Measurements from ENCODE around the gene CSMD2. TPM values are rescaled to one million over a fixed set of nuclear protein-coding genes. Genes with fewer than 3 reads are reported as not detected.
"Not testable (repeated sequence)": the region's sequence is repeated elsewhere in the genome, so short reads cannot be mapped to it uniquely, and the experiment has no call there.

CSMD2 gene
- total and polyA plus RNA-seq, 2 of the 8 experiments (the other 6 are each of a cell fraction or from before 2014, with no cell fraction given): 7.0 to 14.7 TPM

DNA sequence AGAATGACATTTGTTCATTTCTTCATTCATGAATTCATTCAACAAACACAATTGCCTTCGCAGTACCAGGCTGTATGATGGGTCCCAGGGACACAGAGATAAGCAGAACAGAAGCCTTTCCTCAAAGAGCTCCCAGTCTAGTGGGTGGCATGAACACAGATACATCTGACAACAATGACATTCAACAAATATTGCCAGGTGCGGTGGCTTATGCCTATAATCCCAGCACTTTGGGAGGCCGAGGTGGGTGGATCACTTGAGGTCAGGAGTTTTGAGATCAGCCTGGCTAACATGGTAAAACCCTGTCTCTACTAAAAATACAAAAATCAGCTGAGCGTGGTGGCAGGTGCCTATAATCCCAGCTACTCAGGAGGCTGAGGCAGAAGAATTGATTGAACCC lies 18.4 kb upstream of the CSMD2 start:
- H3K56ac ChIP-seq (replicated peaks; ENCODE audit: insufficient read length, low read depth, low read length): not testable (repeated sequence)

More for the DNA sequence above, 18.4 kb upstream of the CSMD2 start:
- H3K4ac ChIP-seq (replicated peaks; ENCODE audit: insufficient read length, low read depth, low read length); H2AK5ac ChIP-seq (ENCODE audit: low read depth, low read length); DNase-seq (ENCODE audit: low read depth in 1 of 2, low spot score in 2 of 2); H3K23me2 ChIP-seq (ENCODE audit: low read depth, low read length); H3K4me2 ChIP-seq (ENCODE audit: insufficient read depth in 1 of 2, low read depth in 2 of 2, low read length in 2 of 2); H3K23ac ChIP-seq (ENCODE audit: insufficient read length); H4K5ac ChIP-seq (ENCODE audit: insufficient read length, low read depth, low read length); H4K91ac ChIP-seq (replicated peaks; ENCODE audit: insufficient read length, low read length); H3K9me3 ChIP-seq (ENCODE audit: insufficient read depth in 2 of 2, low read depth in 1 of 2, low read length in 1 of 2); H3K18ac ChIP-seq (ENCODE audit: extremely low read depth, low read length); H2BK5ac ChIP-seq (ENCODE audit: low read depth, low read length); H3K27me3 ChIP-seq (replicated peaks in 1 of 4; ENCODE audit: control insufficient read depth in 3 of 4, extremely low read depth in 1 of 4, insufficient read depth in 3 of 4, low read length in 3 of 4); H2BK120ac ChIP-seq (replicated peaks; ENCODE audit: low read depth, low read length); H2BK12ac ChIP-seq (ENCODE audit: low read depth, low read length); H3K4me3 ChIP-seq (ENCODE audit: extremely low read depth in 1 of 4, insufficient read depth in 2 of 4, low read depth in 3 of 4, low read length in 4 of 4); H2BK20ac ChIP-seq (ENCODE audit: low read length); H4K8ac ChIP-seq (ENCODE audit: extremely low read depth, insufficient read depth, low read length); FAIRE-seq; H2BK15ac ChIP-seq (ENCODE audit: low read length); H3K79me1 ChIP-seq (ENCODE audit: low read depth, low read length); H3K79me2 ChIP-seq (ENCODE audit: control insufficient read depth in 1 of 2, insufficient read depth in 2 of 2, low read length in 2 of 2); H3K9ac ChIP-seq (replicated peaks in 1 of 4; ENCODE audit: extremely low read depth in 1 of 4, low read depth in 3 of 4, low read length in 3 of 4); H3K36me3 ChIP-seq (ENCODE audit: control insufficient read depth in 2 of 4, insufficient read depth in 4 of 4, low read length in 3 of 4); H2AFZ ChIP-seq (ENCODE audit: low read length); H3K14ac ChIP-seq (ENCODE audit: insufficient read length); H4K20me1 ChIP-seq (replicated peaks in 1 of 2; ENCODE audit: control insufficient read depth in 1 of 2, insufficient read depth in 2 of 2, low read length in 2 of 2); H3K27ac ChIP-seq (ENCODE audit: low read depth, low read length): not testable (repeated sequence)
- peaks cover 8 to 21% (median 17%) of the 10 kb centered on the region in 4 experiments for H3K4me1 ChIP-seq (replicated peaks in 1 of 4; ENCODE audit: control insufficient read depth in 3 of 4, insufficient read depth in 4 of 4, low read length in 3 of 4)
- 93% methylated on average over 4 of the region's 4 CpGs; no CpG with 5 or more reads in 1 of the 2 experiments for WGBS, 2 experiments (ENCODE audit: extremely low coverage in 1 of 2, insufficient coverage in 1 of 2, insufficient read length in 1 of 2, insufficient replicate concordance in 2 of 2, low coverage in 1 of 2, low lambda C conversion rate in 2 of 2, missing lambda C conversion rate in 1 of 2)
- POLR2A ChIA-PET (ENCODE audit: partially characterized antibody): interaction anchor here (1.0 kb wide), 1 partner anchor 13 kb away, joined by 3 read pairs; no protein-coding TSS in a partner anchor
- CTCF ChIA-PET (ENCODE audit: partially characterized antibody): interaction anchor here (0.9 to 2.6 kb wide), 2 partner anchors 14 to 20 kb away, joined by 5 to 9 read pairs; no protein-coding TSS in a partner anchor
